Measurements from ENCODE around the gene TSEN34.

TSEN34 gene

GRCh38 chr19:54191011-54191810, at the start of gene TSEN34:
TSEN34 (plus strand) TSS chr19:54191308; CDS start chr19:54191365, 57 bp downstream.
- DNase-seq, result peak; percentile 76 to 87

- no peak for DNase-seq
Observed at GRCh38 chr19:54141356-54141755, 49.8 kb upstream of the TSEN34 start.

- DNase-seq, result no peak
Observed at GRCh38 chr19:54142166-54142780, 48.8 kb upstream of the TSEN34 start.

- DNase-seq, result no peak
Observed at GRCh38 chr19:54145541-54146158, 45.5 kb upstream of the TSEN34 start.

- DNase-seq, result no peak
Observed at GRCh38 chr19:54147676-54148075, 43.4 kb upstream of the TSEN34 start.

GRCh38 chr19:54148158-54148557, 43.0 kb upstream of the TSEN34 start:
- DNase-seq, result no peak

- no peak for DNase-seq
Observed at GRCh38 chr19:54149021-54149812, 41.9 kb upstream of the TSEN34 start.

- DNase-seq, result no peak
Observed at GRCh38 chr19:54151362-54152035, 39.6 kb upstream of the TSEN34 start.

GRCh38 chr19:54152267-54152666, 38.8 kb upstream of the TSEN34 start:
- no peak for DNase-seq

- DNase-seq, result no peak
Observed at GRCh38 chr19:54152878-54153524, 38.1 kb upstream of the TSEN34 start.

GRCh38 chr19:54153731-54154326, 37.3 kb upstream of the TSEN34 start:
- DNase-seq, result no peak

- DNase-seq, result no peak
Observed at GRCh38 chr19:54154603-54155345, 36.3 kb upstream of the TSEN34 start.

GRCh38 chr19:54155694-54156093, 35.4 kb upstream of the TSEN34 start:
- no peak for DNase-seq

GRCh38 chr19:54156490-54156889, 34.6 kb upstream of the TSEN34 start:
- DNase-seq, result no peak

- no peak for DNase-seq
Observed at GRCh38 chr19:54156953-54157352, 34.2 kb upstream of the TSEN34 start.

GRCh38 chr19:54158812-54159351, 32.2 kb upstream of the TSEN34 start:
- DNase-seq, result no peak

- peak; percentile 99 to 100 for DNase-seq
Observed at GRCh38 chr19:54159352-54160181, 31.5 kb upstream of the TSEN34 start, which contains the start of gene LENG1. LENG1 (minus strand) TSS chr19:54159721; CDS start chr19:54159695, 26 bp downstream.

- DNase-seq, result no peak
Observed at GRCh38 chr19:54160182-54160811, 30.8 kb upstream of the TSEN34 start.

- no peak for DNase-seq
Observed at GRCh38 chr19:54160854-54161253, 30.3 kb upstream of the TSEN34 start.

Measured in hippocampal formation (tissue), 2 donors.